Right lobe of liver (tissue), 4 donors: ENCODE measurements around the gene TASL.

Source experiments
- POLR2A ChIP-seq: fragments of 450-650 bp; IDR thresholded peaks from one replicate; pipeline ENCODE4 v1.6.1; 2017; ENCODE audit warnings: antibody characterized with exemption, mild to moderate bottlenecking
- TF ChIP-seq, protein P1 (sequence below), 4 donors: fragments of 200-600 bp in 3 of 4; fragments of 450-650 bp in 1 of 4; IDR thresholded peaks; one replicate each; pipeline versions ENCODE4 v1.5.1 to v1.8.0; 2016 to 2022; ENCODE audit warnings: antibody characterized with exemption in 4 of 4, mild to moderate bottlenecking in 2 of 4
- donor health status: DM: no; HTN: no; CAD: no.
- donor health status: DM: no; HTN: no; CAD: no.
- donor health status: DM: no; HTN: yes; CAD: no.

DNA sequence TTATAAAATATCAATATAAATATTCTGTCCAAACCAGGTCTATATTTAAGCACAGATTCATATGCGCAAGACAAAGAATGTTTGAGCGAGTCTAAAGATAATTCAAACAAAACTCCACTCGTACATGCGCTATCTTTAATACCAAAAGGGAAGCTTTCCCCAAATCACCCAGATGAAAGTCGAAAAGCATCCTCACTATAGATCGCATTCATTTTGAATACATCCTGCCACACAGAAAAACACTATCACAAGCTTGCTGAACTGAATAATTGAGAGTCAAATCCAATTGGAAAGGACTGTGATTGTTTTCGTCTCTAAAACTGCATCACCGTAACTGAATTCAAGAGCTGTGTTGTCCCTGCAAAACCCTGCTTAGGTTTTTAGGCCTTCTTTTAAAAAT lies 685 bp downstream of the TASL start:
- TF ChIP-seq POLR2A: no peak
- TF ChIP-seq, protein P1, sequence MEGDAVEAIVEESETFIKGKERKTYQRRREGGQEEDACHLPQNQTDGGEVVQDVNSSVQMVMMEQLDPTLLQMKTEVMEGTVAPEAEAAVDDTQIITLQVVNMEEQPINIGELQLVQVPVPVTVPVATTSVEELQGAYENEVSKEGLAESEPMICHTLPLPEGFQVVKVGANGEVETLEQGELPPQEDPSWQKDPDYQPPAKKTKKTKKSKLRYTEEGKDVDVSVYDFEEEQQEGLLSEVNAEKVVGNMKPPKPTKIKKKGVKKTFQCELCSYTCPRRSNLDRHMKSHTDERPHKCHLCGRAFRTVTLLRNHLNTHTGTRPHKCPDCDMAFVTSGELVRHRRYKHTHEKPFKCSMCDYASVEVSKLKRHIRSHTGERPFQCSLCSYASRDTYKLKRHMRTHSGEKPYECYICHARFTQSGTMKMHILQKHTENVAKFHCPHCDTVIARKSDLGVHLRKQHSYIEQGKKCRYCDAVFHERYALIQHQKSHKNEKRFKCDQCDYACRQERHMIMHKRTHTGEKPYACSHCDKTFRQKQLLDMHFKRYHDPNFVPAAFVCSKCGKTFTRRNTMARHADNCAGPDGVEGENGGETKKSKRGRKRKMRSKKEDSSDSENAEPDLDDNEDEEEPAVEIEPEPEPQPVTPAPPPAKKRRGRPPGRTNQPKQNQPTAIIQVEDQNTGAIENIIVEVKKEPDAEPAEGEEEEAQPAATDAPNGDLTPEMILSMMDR (IDR thresholded peaks at IDR 0.05): no peak
